ENCODE measurements around the gene RILPL1. TPM values are rescaled to one million over a fixed set of nuclear protein-coding genes. Genes with fewer than 3 reads are reported as not detected.
"Not testable (repeated sequence)": the region's sequence is repeated elsewhere in the genome, so short reads cannot be mapped to it uniquely, and the experiment has no call there.

RILPL1 gene
- total RNA-seq, 1 donor from 2014 or later = 0.67 TPM

DNA sequence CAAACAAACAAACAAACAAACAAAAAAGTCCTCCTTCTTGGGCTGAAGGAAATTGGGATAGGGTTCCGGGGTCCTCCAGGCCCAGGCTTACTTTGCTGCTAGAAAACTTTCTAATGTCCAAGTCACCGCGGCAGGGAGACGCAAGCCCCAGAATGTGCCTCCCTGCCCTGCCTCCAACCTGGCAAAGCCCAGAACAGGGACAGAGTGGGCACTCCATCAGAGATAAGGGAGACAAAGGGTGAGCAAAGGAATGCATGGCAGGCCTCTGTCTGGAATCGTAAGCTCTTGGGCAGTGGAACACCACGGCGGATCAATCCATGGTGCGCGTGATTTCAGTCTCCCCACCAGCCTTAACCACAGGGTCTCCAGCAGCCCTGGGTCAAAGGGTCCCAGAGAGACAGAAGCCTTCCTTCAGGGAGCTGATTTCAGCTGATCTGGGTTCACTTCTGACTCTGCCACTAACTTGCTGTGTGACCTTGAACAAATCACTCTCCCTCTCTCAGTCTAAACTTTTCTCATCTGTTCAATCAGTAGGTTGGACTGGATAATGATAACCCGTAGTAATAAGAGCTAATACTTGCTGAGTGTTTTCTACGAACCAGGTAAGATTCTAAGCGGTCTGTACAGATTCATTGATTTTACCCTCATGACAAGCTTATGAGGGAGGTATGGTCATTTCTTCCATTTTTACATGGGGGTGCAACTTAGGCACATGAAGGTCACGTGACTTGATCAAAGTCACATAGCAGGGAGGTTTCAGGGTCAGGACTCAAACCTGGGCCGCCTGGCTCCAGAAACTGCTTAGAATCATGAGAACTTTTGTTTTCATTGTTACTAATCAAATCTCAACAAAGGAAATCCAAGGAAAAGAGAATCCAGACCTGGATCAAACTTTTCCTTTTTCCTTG lies 12.7 kb downstream of the RILPL1 start:
- H3K27ac Mint-ChIP-seq = no peak overlapping the region
- no peaks in the 10 kb centered on the region for H3K4me1 Mint-ChIP-seq
- no peak for ATAC-seq (ENCODE audit: low read depth)
- peaks cover 3% of the 10 kb centered on the region for H3K36me3 Mint-ChIP-seq (ENCODE audit: low read depth)
- H3K27me3 Mint-ChIP-seq = no peaks in the 10 kb centered on the region
- TF ChIP-seq, protein P1, sequence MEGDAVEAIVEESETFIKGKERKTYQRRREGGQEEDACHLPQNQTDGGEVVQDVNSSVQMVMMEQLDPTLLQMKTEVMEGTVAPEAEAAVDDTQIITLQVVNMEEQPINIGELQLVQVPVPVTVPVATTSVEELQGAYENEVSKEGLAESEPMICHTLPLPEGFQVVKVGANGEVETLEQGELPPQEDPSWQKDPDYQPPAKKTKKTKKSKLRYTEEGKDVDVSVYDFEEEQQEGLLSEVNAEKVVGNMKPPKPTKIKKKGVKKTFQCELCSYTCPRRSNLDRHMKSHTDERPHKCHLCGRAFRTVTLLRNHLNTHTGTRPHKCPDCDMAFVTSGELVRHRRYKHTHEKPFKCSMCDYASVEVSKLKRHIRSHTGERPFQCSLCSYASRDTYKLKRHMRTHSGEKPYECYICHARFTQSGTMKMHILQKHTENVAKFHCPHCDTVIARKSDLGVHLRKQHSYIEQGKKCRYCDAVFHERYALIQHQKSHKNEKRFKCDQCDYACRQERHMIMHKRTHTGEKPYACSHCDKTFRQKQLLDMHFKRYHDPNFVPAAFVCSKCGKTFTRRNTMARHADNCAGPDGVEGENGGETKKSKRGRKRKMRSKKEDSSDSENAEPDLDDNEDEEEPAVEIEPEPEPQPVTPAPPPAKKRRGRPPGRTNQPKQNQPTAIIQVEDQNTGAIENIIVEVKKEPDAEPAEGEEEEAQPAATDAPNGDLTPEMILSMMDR (IDR thresholded peaks at IDR 0.05) = no peak
- H3K4me3 Mint-ChIP-seq = no peak overlapping the region
- H3K9me3 Mint-ChIP-seq = no peaks in the 10 kb centered on the region
- ChIA-PET POLR2A (no interaction called here), CTCF (no interaction called here)
- DNase-seq = no peak
- intact Hi-C loops (cut with micrococcal nuclease) = no loop called here

DNA sequence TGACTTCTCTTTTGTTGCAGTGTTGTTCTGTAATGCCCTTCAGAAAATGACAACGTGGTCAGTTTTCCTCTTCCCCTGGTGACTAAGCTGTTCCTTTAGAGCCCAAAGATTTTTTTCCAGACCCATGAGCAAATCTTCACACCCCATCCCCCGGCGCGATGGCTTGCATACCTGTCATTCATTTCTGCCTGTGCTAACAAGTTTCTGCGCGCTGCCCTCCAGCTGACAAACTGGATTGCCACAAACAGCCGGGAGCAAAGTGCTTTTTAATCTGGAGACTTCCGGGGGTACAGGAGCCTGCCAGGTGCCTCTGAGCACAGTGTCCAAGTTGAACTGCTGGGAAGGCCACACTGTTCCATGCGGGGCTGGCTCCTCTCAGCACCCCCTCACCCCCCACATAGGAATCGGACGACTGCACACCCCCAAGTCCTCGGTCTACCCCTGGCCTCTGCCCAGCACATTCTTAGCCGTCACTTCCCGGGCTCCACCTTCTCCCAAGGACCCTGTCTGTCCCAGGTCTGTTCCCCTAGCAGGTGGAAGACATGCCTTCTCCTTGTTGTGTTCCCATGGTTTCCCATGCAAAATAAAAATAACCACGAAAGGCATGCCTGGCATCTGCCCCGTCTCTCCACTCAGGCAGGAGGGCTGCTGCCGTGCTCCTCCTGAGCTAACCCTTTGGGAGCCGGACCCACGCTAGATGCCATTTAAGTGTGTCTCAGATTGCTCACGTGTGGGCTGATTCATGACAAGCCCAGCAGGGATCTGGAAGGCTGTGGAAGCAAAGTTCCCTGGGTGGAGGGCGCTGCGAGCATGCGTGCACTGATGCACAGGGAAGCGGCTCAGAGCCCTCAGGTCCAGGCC lies 14.1 kb downstream of the RILPL1 start:
- TF ChIP-seq, protein P1 (IDR thresholded peaks at IDR 0.05) = no peak
- DNase-seq (no peak), ATAC-seq (ENCODE audit: low read depth) (no peak)
- CTCF ChIA-PET = no interaction called here
- POLR2A ChIA-PET = no interaction called here
- Mint-ChIP-seq H3K4me3 (no peak overlapping the region), H3K4me1 (no peaks in the 10 kb centered on the region), H3K36me3 (ENCODE audit: low read depth) (peaks cover 3% of the 10 kb centered on the region), H3K27ac (no peak overlapping the region), H3K9me3 (no peaks in the 10 kb centered on the region), H3K27me3 (no peaks in the 10 kb centered on the region)
- intact Hi-C loops (cut with micrococcal nuclease) = no loop called here

DNA sequence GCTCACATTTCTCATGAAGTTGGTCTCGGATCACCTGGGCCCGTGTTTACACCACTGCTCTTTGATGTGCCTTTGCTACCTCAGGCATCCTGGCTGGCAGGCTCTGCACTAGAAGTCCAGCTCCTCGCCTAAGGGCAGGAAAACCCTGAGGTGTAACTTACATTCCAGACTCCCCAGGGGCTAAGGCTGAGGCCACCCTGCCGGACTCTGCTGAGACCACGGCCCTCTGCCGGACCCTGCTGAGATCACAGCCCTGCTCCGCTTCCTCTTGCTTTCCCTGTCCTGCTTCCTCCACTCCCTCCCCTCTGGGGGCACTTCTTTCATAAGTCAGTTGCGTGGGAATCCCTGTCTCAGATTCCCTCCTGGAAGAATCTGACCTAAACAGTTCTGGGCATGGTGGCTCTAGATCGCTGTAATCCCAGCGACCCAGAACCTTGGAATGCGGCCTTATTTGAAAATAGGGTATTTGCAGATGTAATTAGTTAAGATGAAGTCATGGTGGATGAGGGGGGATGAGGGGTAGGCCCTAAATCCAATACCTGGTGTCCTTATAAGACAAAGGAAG lies 17.2 kb downstream of the RILPL1 start:
- CTCF ChIA-PET = no interaction called here
- ATAC-seq (ENCODE audit: low read depth) = no peak
- DNase-seq = no peak
- Mint-ChIP-seq H3K27ac (no peak overlapping the region), H3K9me3 (no peaks in the 10 kb centered on the region), H3K4me3 (no peak overlapping the region), H3K27me3 (no peaks in the 10 kb centered on the region), H3K4me1 (no peaks in the 10 kb centered on the region), H3K36me3 (ENCODE audit: low read depth) (peaks cover 3% of the 10 kb centered on the region)
- TF ChIP-seq, protein P1 (IDR thresholded peaks at IDR 0.05) = no peak
- intact Hi-C loops (cut with micrococcal nuclease) = no loop called here
- POLR2A ChIA-PET = no interaction called here

DNA sequence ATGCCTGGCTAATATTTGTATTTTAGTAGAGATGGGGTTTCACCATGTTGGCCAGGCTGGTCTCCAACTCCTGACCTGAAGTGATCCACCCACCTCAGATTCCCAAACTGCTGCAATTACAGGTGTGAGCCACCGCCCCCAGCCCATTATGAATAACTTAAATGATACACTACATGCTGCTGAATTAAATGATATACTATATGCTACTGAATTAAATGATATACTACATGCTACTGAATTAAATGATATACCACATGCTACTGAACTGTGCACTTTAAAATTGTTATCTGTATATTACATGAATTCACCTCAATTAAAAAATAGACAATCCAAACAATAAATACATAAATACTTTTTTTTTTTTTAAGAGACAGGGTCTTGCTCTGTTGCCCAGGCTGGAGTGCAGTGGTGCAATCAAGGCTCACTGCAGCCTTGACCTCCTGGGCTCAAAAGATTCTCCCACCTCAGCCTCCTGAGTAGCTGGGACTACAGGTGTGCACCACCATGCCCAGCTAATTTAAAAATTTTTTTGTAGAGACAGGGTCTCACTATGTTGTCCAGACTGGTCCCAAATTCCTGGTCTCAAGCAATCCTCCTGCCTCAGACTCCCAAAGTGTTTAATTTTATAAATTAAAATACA lies 18.8 kb downstream of the RILPL1 start:
- H3K27me3 Mint-ChIP-seq; H3K4me1 Mint-ChIP-seq; intact Hi-C loops (cut with micrococcal nuclease); H3K9me3 Mint-ChIP-seq; POLR2A ChIA-PET; H3K36me3 Mint-ChIP-seq (ENCODE audit: low read depth); H3K4me3 Mint-ChIP-seq; H3K27ac Mint-ChIP-seq; ATAC-seq (ENCODE audit: low read depth); CTCF ChIA-PET; DNase-seq: not testable (repeated sequence)

DNA sequence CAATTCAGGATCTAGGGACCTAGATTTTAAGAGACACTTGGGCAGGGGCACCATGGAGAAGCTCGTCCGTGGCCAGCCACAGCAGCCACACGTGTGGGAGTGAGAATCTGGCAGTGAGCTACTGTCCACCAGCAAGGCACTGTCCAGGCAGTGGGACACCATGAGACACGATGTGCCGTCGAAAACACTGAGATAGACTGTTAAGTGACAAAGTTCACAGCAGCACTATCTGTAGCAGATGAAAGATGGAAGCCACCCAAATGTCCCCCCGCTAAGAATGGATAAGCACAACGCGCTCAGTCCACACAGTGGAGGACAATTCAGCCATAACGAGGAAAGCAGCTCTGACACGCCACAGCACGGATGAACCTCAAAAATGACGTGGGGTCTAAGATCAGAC lies 19.7 kb downstream of the RILPL1 start:
- POLR2A ChIA-PET = no interaction called here
- no peak overlapping the region for H3K4me3 Mint-ChIP-seq
- no peaks in the 10 kb centered on the region for H3K9me3 Mint-ChIP-seq
- H3K27me3 Mint-ChIP-seq = no peaks in the 10 kb centered on the region
- CTCF ChIA-PET = no interaction called here
- TF ChIP-seq, protein P1 (IDR thresholded peaks at IDR 0.05) = no peak
- no peak overlapping the region for H3K27ac Mint-ChIP-seq
- DNase-seq (no peak), ATAC-seq (ENCODE audit: low read depth) (no peak)
- no peaks in the 10 kb centered on the region for H3K4me1 Mint-ChIP-seq
- intact Hi-C loops (cut with micrococcal nuclease) = no loop called here
- peaks cover 3% of the 10 kb centered on the region for H3K36me3 Mint-ChIP-seq (ENCODE audit: low read depth)

All from activated B cell treated with CpG ODN at 0.5 μM for 24 hours (primary cell).